H1 (cell line): ENCODE measurements around the gene KIAA1328. TPM values are rescaled to one million over a fixed set of nuclear protein-coding genes. Genes with fewer than 3 reads are reported as not detected.

Experiments used
- HDAC6 ChIP-seq: IDR thresholded peaks from one replicate; pipeline ENCODE4 v1.7.1; 2012; ENCODE audit warnings: low read depth, mild to moderate bottlenecking, inconsistent platforms, low read length, moderate library complexity
- JUND ChIP-seq: IDR thresholded peaks from 2 replicates; pipeline ENCODE4 v1.6.1; 2011; ENCODE audit warnings: mild to moderate bottlenecking, improper control_type of control experiment, low read length
- KDM5A ChIP-seq: fragments of 200-600 bp; IDR thresholded peaks from 2 replicates; pipeline ENCODE4 v1.7.1; 2012; ENCODE audit warnings: mild to moderate bottlenecking, low read length, inconsistent platforms, mixed read lengths
- PHF8 ChIP-seq: fragments of 200-600 bp; sonication (generic); conservative IDR thresholded peaks from 2 replicates; pipeline ENCODE4 v1.7.1; 2012; ENCODE audit warnings: low read depth, mild to moderate bottlenecking, inconsistent platforms, low read length, moderate library complexity
- SRF ChIP-seq: IDR thresholded peaks from 2 replicates; pipeline ENCODE4 v1.6.1; 2011; ENCODE audit warnings: mild to moderate bottlenecking, low read depth, low read length, moderate library complexity
- TBP ChIP-seq: IDR thresholded peaks from 2 replicates; pipeline ENCODE4 v1.6.1; 2011; ENCODE audit warnings: low read depth, low read length, improper control_type of control experiment
- polyA plus RNA-seq, 7 experiments: library from polyadenylated mRNA; depleted of rRNA in 3 of 7; stranded (reverse) in 5 of 7; unstranded in 2 of 7; fragments of >200 nt in 5 of 7; fragments of 200-250 nt in 2 of 7; gene quantifications; 1 replicate in 5 of 7; 2 replicates in 1 of 7; 4 replicates in 1 of 7; pipeline versions ENCODE4 v1.2.1 to v1.2.3, GENCODE V29; 2011 to 2013; ENCODE audit warnings: missing spikeins in 2 of 7, mixed read lengths in 2 of 7
- total RNA-seq: library from RNA; stranded (reverse); fragmentation: NEBNext Ultra II Directional; extraction: Animal tissue kit (Norgen Biotek cat#: 25700); gene quantifications from 2 replicates; pipeline ENCODE4 v1.2.1, GENCODE V29; 2021
- TF ChIP-seq, protein P1 (sequence below): IDR thresholded peaks from 2 replicates; pipeline ENCODE4 v1.6.1; 2012; ENCODE audit warnings: inconsistent platforms
- TF ChIP-seq, protein P2 (sequence below): IDR thresholded peaks from 2 replicates; pipeline ENCODE4 v1.6.1; 2011; ENCODE audit warnings: low read length, improper control_type of control experiment
- TF ChIP-seq, protein P3 (sequence below): IDR thresholded peaks from 2 replicates; pipeline ENCODE4 v1.6.1; 2012; ENCODE audit warnings: low read length, inconsistent platforms

The KIAA1328 gene
- total and polyA plus RNA-seq, 2 of the 8 experiments (the other 6 are each of a cell fraction or from before 2014, with no cell fraction given), result 2.6 to 5.7 TPM

DNA sequence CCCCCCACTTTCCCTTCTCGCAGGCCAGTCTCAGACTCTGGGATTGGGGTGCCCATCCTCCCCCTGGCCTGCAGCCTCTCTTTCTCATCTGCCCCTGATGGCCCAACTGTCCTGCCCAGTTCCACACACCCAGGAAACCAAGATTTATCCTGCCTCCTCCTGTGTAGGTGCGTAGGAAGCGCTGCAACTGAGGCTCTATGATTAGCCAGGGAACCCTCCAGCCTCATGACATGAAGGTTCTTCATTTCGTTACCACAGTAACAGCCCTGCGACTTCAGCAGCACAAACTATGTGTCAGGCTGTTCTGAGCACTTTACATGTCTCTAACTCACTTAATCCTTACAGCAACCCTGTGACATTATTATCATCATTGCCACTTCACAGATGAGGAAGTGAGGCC, 430.8 kb downstream of the KIAA1328 start (continued):
- TF ChIP-seq, protein P1, sequence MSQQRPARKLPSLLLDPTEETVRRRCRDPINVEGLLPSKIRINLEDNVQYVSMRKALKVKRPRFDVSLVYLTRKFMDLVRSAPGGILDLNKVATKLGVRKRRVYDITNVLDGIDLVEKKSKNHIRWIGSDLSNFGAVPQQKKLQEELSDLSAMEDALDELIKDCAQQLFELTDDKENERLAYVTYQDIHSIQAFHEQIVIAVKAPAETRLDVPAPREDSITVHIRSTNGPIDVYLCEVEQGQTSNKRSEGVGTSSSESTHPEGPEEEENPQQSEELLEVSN, result no peak
- no peak for TF ChIP-seq JUND
- TF ChIP-seq, protein P2, sequence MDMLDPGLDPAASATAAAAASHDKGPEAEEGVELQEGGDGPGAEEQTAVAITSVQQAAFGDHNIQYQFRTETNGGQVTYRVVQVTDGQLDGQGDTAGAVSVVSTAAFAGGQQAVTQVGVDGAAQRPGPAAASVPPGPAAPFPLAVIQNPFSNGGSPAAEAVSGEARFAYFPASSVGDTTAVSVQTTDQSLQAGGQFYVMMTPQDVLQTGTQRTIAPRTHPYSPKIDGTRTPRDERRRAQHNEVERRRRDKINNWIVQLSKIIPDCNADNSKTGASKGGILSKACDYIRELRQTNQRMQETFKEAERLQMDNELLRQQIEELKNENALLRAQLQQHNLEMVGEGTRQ, result no peak
- no peak for TF ChIP-seq HDAC6
- TF ChIP-seq KDM5A, result no peak
- no peak for TF ChIP-seq PHF8
- TF ChIP-seq, protein P3, sequence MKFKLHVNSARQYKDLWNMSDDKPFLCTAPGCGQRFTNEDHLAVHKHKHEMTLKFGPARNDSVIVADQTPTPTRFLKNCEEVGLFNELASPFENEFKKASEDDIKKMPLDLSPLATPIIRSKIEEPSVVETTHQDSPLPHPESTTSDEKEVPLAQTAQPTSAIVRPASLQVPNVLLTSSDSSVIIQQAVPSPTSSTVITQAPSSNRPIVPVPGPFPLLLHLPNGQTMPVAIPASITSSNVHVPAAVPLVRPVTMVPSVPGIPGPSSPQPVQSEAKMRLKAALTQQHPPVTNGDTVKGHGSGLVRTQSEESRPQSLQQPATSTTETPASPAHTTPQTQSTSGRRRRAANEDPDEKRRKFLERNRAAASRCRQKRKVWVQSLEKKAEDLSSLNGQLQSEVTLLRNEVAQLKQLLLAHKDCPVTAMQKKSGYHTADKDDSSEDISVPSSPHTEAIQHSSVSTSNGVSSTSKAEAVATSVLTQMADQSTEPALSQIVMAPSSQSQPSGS, result no peak
- no peak for TF ChIP-seq SRF
- no peak for TF ChIP-seq TBP
